Ramos (cell line): ENCODE data around the gene HOTAIR.

Experiments used
- in situ Hi-C: fragments of 300-500 bp; cut with MboI; formaldehyde crosslinking; loops from one replicate; pipeline ENCODE4 v1.14.3; 2022; ENCODE audit warnings: low sequenced_read_pairs; ENCODE audit not compliant: unreplicated experiment

The HOTAIR gene

DNA sequence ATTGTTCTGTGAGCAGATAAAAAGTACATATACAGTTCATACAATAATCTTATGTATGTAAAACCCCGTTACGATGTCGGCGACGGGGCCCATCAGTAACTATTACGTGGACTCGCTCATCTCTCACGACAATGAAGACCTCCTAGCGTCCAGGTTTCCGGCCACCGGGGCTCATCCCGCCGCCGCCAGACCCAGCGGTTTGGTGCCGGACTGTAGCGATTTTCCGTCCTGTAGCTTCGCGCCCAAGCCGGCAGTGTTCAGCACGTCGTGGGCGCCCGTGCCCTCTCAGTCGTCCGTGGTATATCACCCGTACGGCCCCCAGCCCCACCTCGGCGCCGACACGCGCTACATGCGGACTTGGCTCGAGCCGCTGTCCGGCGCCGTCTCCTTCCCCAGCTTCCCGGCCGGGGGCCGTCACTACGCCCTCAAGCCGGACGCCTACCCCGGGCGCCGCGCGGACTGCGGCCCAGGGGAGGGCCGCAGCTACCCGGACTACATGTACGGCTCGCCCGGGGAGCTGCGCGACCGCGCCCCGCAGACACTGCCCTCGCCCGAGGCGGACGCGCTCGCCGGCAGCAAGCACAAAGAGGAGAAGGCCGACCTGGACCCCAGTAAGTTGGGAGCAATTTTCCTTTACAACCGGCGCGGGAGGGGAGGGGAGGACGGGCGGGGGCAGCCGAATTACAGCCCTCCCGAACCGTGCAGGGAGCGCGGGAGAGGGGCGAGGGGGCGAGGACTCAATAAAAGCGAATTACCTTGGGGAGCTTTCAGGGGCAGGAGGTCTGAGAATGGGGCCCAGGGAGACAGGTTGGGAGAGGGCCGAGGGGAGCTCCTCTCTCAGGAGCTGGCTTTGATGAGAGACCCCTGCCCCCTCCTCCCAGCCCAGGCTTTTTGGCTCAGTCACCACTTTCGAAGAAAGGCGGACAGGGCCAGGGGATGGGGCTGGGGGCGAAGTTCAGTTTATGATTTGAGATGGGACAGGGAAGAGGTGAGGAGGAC is 25.7 kb upstream of the HOTAIR start, which contains the start of gene HOXC9:
Gene HOXC9, plus strand, starts transcription at position 46 of the 999 bp plus-strand sequence. Its CDS starts 28 bp downstream, at position 74.
- in situ Hi-C loops, result no loop called here

DNA sequence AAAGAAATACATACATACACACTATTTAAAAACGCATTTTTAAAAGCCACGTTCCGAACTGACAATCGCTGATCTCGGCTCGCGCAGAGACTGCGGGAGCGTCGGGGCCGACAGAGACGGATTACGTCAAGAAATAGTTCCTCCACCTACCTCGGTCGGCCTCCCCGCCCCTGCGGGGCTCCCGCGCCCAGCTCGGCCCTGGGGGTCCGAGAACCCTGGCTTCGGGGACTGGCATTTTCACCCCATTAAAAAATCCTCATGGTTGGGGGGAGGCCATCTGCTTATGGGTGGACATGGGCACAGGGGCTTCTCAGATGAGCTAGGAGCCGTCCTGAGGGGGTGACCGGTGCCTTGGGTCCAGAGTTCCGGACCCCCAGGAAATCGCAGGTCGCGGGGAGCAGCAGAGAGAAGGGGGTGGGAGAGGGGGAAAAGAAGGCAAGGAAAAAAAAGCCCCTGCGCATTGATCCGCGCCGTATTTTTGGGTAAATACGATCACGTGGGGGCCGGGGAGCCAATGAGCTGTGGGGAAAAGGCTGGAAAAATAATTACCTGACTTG is 24.9 kb upstream of the HOTAIR start:
- in situ Hi-C loops, result loop anchor here (10.0 to 25.0 kb wide), 2 partner anchors 205 to 363 kb away; partner anchors contain the start of gene GPR84

DNA sequence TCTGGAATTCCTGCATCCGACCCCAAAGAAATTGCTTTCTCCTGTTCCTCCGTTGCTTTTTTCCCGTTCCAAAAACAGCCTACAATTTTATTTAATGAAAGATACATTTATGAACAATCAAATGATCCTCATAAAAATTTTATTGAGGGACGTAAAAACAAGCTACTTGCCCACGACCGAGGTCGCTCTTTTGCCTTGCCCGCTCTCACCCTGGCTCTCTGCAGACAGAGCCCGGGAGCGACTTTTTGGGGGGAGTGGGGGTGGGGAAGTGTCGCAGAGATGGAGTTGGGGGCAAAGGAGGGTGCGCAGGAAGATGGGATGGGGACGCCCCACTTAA is 24.1 kb upstream of the HOTAIR start:
- in situ Hi-C loops, result loop anchor here (10.0 to 25.0 kb wide), 2 partner anchors 206 to 363 kb away; partner anchors contain the start of gene GPR84

DNA sequence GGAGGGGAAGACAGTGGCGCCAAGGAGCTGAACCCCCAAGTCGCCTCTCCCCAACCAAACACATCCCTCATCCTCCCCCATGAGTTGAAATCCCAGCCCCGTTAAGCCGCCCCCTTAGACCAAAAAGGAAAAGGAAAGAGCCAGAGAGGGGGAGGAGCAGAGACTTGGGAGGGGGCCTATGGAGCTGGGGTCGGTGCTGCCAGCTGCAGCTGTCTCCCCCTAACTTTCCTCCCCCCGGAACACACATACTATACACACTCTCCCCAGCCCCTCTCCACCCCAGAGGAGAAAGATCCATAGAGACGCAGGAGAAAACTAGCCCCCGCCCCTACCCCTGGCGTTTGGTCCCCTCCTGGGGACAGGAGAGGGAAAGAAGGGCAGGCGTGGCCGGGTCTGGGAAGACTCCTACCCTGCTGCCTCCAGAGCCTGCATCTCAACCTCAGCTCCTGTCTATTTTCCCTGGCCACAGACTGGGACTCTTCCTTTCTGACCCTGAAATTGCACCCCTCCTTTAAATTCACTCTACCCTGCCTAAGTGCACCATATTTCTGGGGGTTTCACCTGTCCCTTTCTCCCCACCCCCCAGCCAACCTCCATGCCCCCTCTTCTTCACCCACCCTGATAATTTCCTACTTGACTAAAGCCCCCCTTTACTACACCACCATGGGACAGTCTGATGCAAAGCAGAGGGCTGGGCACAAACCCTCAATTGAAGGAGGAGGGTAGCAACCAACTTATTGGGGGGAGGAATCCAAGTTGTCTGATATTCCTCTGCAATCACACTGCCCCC is 23.6 kb upstream of the HOTAIR start:
- in situ Hi-C loops, result loop anchor here (10.0 to 25.0 kb wide), 2 partner anchors 206 to 364 kb away; partner anchors contain the start of gene GPR84

DNA sequence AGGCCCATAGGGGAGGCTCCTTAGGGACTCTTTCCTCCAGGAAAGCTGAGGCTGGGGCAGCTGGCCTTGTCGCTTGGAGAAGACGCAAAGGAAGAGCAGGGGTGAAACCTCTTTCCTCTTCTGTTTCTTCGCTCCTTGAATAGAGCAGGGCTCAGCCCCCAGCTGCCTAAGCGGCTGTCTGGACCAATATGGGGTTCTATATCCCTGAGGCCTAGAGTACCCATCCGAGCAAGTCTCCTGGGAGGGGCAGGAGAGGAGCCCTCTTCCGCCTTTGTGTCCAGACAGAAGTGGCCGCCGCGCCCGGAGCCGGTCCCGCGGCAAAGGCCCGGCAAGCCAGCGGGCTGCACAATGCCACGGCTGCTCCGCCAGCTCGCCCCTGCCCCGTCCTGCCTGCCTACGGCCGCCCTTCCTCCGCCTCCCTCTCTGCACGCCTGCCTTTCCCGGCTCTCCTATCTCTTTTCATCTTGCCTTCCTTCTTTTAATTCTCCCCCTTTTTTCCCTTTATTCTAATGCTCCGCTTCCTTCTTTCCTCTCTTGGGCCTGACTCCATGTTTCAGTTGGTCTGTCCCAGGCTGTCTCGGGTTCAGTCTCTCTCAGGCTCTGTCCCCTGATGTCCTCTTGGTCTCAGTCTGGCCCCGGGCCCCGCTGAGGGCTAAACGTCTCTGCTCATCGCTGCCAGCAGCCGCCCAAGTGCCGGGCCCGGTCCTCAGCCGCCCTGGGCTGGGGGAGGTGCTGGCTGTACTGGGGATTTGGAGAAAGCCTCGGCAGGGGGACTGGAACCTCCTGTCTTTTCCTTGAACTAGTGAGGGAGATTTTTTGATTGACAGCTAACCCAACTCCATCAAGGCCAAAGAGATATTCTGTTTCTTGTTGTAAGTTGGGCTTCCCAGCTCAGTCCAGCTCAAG is 22.7 kb upstream of the HOTAIR start:
- in situ Hi-C loops, result loop anchor here (10.0 to 25.0 kb wide), 2 partner anchors 207 to 365 kb away; partner anchors contain the start of gene GPR84

DNA sequence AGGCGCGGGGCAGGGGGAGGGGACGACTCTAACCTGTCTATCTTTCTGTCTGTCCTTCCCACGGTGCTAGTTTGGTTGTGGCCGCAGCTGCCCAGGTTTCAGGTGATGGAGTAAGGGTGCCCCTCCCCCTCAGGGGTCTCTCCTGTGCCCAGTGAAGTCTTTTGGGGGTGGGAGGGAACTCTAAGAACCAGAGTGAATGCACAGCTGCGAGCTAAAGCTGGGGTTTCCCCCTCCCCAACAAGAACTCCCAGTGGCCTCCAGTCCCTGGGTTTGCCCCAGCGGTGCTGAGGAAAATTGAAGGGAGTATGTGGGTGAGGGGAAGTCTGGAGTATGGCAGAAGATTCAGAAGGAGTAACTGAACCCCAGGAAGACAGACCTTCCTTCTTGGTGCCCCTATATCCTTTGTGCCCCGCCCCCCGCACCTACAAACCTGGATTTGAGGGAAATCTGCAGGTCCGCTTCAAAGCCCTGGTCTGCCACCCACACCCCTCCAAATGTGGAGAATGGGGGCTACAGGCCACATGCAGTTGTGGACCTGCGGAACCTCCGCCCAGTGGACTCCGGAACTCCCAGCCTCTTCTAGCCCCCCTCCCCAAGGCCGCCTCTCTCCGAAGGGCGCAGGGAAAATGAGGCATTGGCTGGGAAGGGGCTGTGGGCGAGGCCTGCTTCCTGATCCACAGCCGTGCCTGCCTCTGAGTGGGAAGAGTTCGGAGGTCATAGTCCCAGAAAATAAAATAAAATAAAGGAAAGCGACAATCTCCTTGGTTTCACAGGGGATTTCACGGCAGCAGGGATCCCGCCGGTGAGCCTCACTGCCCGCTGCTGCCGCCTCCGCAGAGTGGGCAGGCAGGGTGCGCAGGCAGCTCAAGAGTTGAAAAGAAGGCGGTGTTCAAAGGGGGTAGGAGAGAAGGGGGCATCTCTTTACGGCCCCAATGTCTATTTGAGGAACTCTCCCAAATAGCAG is 21.8 kb upstream of the HOTAIR start:
- in situ Hi-C loops, result loop anchor here (10.0 to 25.0 kb wide), 2 partner anchors 208 to 366 kb away; partner anchors contain the start of gene GPR84

DNA sequence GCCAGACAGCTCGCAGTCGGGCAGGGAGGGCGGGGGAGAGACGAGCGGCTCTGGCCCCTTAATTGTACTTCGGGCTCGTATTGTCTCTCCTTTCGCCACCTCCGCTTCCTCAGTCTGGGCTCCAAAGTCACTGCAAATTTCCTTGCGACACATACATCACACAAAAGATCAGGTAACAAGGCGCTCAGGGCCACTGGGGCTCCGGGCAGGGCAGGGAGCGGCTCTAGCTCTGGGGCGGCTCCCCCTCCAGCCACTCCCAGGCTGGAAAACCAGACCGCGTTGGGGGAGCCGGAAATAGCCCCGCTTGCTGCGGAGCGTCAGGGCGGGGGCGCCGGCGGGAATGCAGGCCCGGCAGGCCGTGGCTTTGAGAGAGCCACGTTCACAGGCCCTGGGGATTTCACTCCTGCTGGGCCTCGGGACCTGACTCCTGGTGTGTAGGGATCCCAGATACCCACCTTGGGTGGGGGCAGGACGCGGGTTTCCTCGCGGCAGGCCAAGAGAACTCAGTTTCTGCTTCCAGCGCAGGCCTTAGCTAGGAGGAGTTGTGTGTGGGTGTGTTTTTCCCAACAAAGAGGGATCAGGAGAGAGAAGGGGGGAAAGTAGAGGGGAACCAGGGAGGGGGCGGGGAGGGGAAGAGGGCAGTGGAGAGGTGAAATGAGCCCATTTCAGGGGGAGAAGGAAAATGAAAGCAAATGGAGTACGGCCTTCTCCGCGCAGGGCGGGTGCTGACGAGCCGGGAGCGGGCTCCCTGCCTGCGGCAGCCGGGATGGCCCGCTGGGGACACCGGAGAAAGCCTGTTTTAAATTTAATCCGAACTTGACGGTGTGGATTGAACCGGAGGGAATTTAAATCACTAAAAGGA is 20.9 kb upstream of the HOTAIR start:
- in situ Hi-C loops, result loop anchor here (10.0 to 25.0 kb wide), 2 partner anchors 209 to 367 kb away; partner anchors contain the start of gene GPR84

DNA sequence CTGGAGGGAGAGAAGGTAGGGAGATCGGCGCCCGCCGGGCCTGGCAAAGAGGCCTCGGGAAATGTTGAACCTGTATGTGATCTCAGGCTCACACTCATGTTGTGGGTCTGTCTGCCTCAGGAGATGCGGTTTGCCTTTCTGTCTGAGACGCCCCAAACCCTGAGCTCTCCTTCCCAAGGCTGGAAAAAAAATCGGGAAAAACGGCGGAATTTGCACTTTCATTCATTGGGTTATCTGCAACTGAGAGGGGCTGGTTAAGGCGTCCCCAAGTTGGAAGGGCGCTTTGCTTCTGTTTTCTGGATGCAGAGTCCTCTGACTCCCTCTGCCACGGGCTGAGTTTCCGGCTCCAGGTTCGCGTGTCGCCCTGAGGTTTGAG is 20.2 kb upstream of the HOTAIR start:
- in situ Hi-C loops, result loop anchor here (10.0 to 25.0 kb wide), 2 partner anchors 210 to 367 kb away; partner anchors contain the start of gene GPR84

DNA sequence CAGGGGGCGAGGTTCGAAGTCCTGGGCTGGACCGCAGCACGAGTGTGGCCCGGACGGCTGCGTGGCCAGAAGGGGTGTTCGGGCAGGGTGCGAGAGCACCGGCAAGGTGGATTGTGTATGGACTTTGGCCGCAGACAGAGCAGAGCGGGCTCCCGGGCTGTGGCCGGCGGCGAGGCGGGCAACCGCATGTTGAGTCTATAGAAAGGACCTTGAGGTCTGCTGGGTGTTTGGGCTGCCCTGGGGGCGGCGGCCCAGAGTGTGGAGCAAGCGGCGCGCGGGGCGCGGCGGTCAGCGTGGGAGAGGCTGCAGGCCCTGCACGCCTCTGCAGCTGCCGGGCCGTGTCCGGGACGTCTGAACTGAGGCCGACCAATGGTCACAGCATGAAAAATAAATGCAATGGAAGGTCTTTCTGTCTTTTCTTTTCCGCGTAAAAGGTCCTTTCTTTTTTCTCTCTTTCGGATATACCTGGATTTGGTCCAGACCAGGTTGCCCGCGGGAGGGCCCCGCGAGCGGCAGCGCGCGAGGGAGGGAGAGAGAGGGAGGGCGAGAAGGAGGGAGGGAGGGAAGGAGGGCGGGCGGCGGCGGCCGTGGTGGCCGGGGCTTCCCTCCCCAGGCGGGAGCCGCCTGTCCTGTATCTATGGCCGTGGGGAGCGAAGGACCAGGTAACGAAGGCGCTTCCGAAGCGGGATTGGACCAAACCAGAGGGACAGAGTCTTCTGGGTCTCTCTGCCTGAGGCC is 19.7 kb upstream of the HOTAIR start:
- in situ Hi-C loops, result loop anchor here (10.0 to 25.0 kb wide), 2 partner anchors 210 to 368 kb away; partner anchors contain the start of gene GPR84

DNA sequence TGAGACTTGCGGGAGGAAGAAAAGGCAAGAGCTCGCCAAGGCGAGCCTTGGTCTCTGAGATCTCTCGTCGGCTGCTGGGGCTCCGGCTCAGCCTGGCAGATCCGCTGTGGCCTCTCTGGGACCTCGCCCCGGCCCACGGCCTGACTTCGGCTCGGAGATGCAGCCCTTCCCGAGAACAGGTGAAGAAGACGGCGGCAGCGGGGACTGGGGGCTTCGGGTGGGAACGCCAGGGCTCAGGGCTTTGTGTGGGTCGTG is 19.2 kb upstream of the HOTAIR start:
- in situ Hi-C loops, result loop anchor here (10.0 to 25.0 kb wide), 2 partner anchors 211 to 368 kb away; partner anchors contain the start of gene GPR84

DNA sequence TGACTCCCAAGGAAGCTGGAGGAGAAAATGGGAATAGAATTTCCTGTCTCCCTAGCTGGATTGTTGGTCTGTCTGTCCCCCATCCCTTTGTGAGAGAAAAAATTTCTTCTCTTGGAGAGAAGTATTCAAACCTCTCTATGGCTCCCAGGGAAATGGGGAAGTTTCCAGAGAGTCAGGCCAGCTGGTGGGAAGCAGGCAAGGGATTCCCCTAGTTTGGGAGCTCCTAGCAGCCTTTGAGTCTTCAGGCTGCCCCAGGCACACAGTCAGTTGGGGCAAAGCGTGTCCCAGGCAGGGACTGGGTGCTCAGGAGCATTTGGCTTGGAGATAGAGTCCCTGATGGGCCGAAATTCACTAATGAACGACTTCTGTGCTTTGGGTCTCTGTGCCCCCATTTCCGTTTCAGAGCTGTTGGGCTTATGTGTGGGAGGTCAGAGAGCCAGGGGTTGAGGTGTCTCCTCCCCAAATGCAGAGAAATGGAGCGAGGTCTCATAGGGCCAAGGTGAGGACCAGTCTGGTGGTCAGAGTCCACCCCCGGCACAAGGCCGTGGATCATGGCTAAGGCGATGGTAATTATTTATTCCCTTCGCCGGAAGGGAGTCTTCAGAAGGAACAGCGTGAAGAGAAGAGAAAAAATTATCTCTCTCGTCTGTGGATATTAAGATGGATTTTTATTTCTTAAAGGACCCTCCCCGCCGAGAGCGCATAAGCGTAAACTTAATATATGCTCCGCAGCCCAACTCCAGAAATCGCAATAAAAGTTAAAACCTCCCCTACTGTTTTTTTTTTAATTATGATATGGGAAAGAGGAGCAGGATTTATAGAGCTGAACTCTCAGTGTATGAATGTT is 18.6 kb upstream of the HOTAIR start:
- in situ Hi-C loops, result loop anchor here (10.0 to 25.0 kb wide), 2 partner anchors 211 to 369 kb away; partner anchors contain the start of gene GPR84

DNA sequence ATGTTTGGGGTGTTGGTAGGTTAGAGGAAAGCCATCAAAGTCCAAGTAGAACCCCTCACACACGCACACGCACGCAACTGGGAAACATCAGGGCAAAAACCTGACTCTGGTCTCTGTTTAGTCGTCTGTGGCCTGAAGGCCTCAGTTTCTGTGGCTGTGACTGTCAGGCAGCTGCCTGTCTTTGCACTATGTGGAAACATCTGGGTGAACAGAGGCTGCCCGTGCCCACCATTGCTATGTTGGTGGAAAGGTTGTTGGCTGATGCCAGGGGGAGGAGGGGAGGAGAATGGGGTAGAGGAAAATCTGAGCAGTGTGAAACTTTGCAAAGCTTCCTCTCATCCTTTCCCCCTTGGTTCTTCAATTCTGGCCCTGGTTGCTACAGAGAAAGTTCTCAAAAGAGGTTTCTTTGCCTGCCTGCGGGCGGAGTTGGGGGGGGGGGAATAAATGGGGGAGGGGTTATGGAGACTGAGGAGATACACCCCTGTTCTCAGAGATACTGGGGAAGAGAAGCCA is 17.7 kb upstream of the HOTAIR start:
- in situ Hi-C loops, result loop anchor here (10.0 to 25.0 kb wide), 2 partner anchors 212 to 370 kb away; partner anchors contain the start of gene GPR84

DNA sequence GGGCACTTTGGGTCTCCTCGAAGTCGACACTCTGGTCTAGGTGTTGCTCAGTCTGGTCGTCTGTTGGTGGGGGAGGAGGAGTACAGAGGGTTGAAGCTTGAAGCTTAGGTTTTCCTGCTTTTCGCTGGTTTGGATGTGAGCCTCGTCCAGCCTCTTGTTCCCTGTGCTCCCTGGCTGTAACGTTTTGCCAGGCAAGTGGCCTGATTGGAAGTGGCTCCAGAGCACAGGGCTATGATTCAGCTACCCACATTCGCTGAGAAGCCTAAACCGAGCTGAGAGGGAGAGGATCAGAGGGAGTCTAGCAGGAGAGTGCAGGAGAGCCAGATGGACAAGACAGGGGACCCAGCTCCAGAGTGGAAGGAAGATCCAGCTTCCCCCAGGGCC is 16.3 kb upstream of the HOTAIR start:
- in situ Hi-C loops, result loop anchor here (10.0 to 25.0 kb wide), 2 partner anchors 214 to 371 kb away; partner anchors contain the start of gene GPR84

DNA sequence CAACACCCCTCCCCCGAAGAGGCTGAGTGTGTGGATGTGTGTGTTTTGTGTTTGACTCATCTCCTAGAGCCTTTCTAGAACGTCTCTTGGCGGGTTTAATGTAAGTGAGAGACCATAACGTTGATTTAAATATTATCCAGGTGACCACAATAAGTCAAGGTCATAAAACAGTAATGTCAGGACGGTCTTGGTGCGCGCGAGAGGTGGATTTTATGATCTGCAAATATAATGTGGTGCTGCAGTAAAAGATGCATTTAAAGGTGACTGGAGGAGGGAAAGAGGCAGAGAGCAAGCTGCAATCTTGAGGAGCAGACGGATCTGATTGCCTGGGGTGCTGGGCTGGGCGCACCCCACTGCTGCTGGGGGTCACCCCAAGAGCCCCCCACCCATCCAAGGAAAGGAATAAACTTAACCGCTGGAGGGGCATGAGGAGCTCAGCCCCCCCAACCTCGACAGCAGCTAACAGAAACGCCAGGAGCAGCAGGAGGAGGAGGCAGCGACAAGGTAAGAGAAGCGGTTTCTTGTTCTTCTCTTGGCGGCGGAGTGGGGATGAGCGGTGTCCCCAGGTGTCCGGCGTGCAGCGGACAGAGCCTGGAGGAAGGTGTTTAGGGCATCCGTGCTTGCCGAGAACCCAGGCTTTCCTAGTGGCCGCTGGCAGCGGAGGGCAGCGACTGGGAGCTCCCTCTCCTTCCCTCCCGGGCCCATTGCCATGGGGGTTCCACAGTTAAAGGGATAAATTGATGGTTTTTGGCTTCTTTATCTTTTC is 15.7 kb upstream of the HOTAIR start:
- in situ Hi-C loops, result loop anchor here (10.0 to 25.0 kb wide), 2 partner anchors 214 to 372 kb away; partner anchors contain the start of gene GPR84
